ENCODE measurements around the gene CCDC159.
"Not testable (repeated sequence)": the region's sequence is repeated elsewhere in the genome, so short reads cannot be mapped to it uniquely, and the experiment has no call there.

CCDC159 gene

DNA sequence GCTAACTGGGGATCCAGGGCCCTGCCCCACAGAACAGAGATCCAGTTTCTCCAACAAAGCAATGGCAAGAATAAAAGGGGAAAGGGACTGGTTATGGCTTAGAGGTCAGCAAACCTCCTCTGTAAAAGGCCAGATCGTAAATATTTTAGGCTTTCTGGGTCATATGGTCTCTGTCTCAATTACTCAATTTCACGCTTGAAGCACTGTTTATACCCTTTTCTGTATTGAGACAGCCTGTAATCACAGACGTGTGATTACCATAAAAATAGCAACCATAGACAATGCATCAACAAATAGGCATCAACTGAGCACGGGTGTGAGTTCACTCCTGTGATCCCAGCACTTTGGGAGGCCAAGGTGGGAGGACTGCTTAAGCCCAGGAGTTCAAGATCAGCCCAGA lies 16.2 kb upstream of the CCDC159 start:
- no peaks in the 10 kb centered on the region for H3K36me3 ChIP-seq (ENCODE audit: insufficient read depth, low read length)
- no peaks in the 10 kb centered on the region for H3K9me3 ChIP-seq (ENCODE audit: control insufficient read depth, insufficient read depth, low read length)
- no peak overlapping the region for H3K9ac ChIP-seq (ENCODE audit: low read depth, low read length)
- H3K4me1 ChIP-seq (ENCODE audit: insufficient read depth, low read length) = no peaks in the 10 kb centered on the region

DNA sequence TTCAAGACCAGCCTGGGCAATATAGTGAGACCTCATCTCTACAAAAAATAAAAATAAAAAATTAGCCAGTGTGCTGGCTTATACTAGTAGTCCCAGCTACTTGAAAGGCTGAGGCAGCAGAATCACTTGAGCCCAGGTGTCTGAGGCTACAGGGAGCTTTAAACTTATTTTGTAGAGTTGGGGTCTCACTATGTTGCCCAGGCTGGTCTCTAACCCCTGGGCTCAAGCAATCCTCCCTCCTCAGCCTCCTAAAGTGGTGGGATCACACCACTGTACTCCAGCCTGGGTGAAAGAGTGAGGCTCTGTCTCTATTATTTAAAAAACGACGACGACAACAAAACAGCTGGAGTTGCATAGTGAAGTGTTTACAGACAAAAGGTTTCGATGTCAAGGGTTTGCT lies 14.8 kb upstream of the CCDC159 start:
- H3K36me3 ChIP-seq (ENCODE audit: insufficient read depth, low read length) = no peaks in the 10 kb centered on the region
- no peaks in the 10 kb centered on the region for H3K4me1 ChIP-seq (ENCODE audit: insufficient read depth, low read length)

DNA sequence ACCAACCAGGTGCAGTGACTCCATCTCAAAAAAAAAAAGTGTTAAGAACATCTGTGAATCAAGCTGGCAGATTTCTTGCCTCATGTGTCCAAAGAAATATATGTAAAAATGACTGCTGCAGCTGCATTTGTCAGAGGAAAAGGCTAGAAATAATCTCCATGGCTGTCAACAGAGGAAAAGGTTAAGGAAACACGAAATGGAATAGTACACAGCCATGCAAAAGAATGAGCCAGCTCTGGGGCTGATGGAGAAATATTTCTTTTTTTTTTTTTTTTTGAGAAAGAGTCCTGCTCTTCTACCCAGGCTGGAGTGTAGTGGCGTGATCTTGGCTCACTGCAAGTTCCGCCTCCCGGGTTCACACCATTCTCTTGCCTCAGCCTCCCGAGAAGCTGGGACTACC lies 13.5 kb upstream of the CCDC159 start:
- Histone ChIP-seq H3K9ac (ENCODE audit: low read depth, low read length) (no peak overlapping the region), H3K4me1 (ENCODE audit: insufficient read depth, low read length) (no peaks in the 10 kb centered on the region), H3K9me3 (ENCODE audit: control insufficient read depth, insufficient read depth, low read length) (no peaks in the 10 kb centered on the region), H3K36me3 (ENCODE audit: insufficient read depth, low read length) (no peaks in the 10 kb centered on the region)

More for the DNA sequence above, 14.8 kb upstream of the CCDC159 start:
- Histone ChIP-seq H3K9ac (ENCODE audit: low read depth, low read length) (no peak overlapping the region), H3K9me3 (ENCODE audit: control insufficient read depth, insufficient read depth, low read length) (no peaks in the 10 kb centered on the region)

DNA sequence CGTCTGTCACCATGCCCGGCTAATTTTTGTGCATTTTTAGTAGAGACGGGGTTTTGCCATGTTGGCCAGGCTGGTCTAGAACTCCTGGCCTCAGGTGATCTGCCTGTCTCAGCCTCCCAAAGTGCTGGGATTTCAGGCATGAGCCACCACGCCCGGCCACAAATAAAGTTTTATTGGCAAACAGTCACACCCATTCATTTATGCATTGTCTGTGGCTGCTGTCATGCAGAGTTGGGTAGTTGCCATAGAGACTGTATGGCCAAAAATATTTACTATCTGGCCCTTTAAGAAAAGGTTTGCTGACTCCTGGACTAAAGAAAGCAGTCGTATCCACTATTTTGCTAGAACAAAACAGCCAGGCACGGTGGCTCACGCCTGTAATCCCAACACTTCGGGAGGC lies 12.5 kb upstream of the CCDC159 start:
- not testable (repeated sequence) for H3K9me3 ChIP-seq (ENCODE audit: control insufficient read depth, insufficient read depth, low read length); H3K4me1 ChIP-seq (ENCODE audit: insufficient read depth, low read length); H3K36me3 ChIP-seq (ENCODE audit: insufficient read depth, low read length); H3K9ac ChIP-seq (ENCODE audit: low read depth, low read length)

DNA sequence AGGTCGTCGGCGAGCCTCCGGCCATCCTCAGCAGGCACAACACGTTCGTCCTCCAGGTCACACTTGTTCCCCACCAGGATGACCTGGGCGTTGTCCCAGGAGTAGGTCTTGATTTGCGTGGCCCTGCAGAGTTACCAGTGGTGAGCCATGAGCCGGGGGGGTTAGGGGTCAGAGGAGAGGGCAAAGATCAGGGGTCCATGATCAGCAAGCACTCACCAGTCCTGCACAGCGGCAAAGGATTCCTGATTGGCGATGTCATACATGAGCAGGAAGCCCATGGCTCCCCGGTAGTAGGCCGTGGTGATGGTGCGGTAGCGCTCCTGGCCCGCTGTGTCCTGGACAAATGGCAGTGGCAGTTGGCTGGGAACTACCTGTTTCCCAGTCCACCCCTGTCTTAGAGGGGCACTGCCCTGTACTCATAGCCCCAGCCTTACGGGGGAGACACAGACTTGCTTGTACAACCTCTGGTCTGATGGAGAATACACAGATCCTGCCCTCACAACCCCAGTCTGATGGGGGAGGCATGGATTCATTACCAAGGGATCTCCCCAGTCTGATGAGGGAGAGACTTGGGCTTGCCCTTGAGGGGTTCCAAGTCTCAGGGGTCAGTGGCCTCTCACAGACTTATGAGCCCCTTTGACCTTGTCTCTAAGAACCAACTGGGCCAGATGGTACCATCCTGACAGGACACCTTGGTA lies 10.7 kb upstream of the CCDC159 start:
- H3K36me3 ChIP-seq (ENCODE audit: insufficient read depth, low read length) = no peaks in the 10 kb centered on the region
- H3K4me1 ChIP-seq (ENCODE audit: insufficient read depth, low read length) = peaks cover 4% of the 10 kb centered on the region; the same call in 1 of the 2 replicates
- no peak overlapping the region for H3K9ac ChIP-seq (ENCODE audit: low read depth, low read length)
- H3K9me3 ChIP-seq (ENCODE audit: control insufficient read depth, insufficient read depth, low read length) = no peaks in the 10 kb centered on the region

DNA sequence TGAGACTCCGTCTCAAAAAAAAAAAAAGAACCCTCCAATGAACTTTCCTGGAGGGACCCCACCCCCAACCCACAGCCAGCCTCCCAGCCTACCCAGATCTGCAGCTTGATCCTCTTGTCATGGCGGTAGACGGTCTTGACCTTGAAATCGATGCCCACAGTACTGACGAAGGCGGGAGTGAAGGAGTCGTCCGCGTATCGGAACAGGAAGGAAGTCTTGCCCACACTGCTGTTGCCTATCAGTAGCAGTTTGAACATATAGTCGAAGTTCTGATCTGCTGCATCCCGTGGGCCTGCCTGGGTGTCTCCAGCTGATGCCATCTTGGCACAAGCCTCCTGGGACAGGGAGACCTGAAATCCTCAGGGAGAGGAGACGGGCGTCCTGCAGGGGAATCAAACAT lies 9.2 kb upstream of the CCDC159 start:
- Histone ChIP-seq H3K9ac (ENCODE audit: low read depth, low read length) (no peak overlapping the region), H3K4me1 (ENCODE audit: insufficient read depth, low read length) (peaks cover 4% of the 10 kb centered on the region; the same call in 1 of the 2 replicates), H3K9me3 (ENCODE audit: control insufficient read depth, insufficient read depth, low read length) (no peaks in the 10 kb centered on the region), H3K36me3 (ENCODE audit: insufficient read depth, low read length) (peaks cover 5% of the 10 kb centered on the region; the same call in 1 of the 2 replicates)

DNA sequence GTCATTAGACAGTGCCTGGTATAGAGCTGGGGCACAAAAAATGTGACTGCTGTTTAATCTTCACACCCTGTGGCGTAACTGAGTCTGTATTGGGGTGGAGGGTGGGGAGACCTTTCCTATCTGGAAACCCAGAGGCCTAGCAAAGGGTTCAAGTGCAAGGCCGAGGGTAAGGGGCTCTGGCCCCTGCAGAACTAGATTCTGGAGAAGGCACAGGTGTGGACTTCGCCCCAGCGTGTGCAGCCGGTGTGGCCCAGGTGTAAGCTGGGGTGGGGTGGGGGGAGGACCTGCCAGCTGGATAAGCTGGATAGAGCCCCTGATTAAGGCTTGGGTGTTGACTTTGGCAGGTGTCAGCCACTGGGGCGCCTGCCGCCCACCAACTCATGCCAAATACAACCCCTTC lies 8.2 kb upstream of the CCDC159 start:
- peaks cover 4% of the 10 kb centered on the region; the same call in 1 of the 2 replicates for H3K4me1 ChIP-seq (ENCODE audit: insufficient read depth, low read length)
- peaks cover 5% of the 10 kb centered on the region; the same call in 1 of the 2 replicates for H3K36me3 ChIP-seq (ENCODE audit: insufficient read depth, low read length)
- H3K9ac ChIP-seq (ENCODE audit: low read depth, low read length) = no peak overlapping the region
- no peaks in the 10 kb centered on the region for H3K9me3 ChIP-seq (ENCODE audit: control insufficient read depth, insufficient read depth, low read length)

DNA sequence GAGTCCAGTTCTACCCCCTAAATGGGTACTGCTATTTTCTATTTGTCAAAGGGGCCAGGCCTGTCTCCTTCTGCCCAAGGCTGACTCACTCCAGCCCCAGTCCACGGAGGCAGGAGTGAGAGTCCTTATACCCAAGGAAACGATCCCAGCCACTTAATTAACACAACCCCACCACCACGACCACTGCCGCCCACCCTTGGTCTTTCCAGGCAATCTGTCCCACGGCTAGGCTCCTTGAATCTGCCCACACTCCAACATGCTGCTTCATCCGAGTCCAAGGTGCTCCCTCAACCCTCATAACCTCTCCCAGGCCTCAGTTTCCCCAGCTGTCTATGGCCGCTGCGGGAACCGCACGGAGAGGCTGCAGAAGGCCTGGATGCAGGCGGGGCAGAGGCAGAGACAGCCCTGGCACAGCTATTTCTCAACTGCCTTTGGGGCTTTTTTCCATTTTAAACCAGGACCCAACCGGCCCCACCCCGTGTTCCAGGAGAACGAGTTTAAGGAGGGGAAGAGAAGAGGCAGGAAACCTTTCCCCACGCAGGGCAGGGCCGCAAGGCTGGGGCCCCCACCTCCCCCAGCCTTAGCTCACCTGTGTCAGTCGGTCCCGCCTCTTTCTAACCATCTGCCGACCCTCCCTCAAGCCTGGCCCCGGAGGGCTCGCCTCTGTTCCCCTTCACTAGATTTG lies 7.6 kb upstream of the CCDC159 start:
- H3K4me1 ChIP-seq (ENCODE audit: insufficient read depth, low read length) = peaks cover 4% of the 10 kb centered on the region; the same call in 1 of the 2 replicates
- peak overlapping the region; percentile 58; the same call in 1 of the 2 replicates for H3K9ac ChIP-seq (ENCODE audit: low read depth, low read length)
- H3K9me3 ChIP-seq (ENCODE audit: control insufficient read depth, insufficient read depth, low read length) = no peaks in the 10 kb centered on the region
- peaks cover 5% of the 10 kb centered on the region; the same call in 1 of the 2 replicates for H3K36me3 ChIP-seq (ENCODE audit: insufficient read depth, low read length)

DNA sequence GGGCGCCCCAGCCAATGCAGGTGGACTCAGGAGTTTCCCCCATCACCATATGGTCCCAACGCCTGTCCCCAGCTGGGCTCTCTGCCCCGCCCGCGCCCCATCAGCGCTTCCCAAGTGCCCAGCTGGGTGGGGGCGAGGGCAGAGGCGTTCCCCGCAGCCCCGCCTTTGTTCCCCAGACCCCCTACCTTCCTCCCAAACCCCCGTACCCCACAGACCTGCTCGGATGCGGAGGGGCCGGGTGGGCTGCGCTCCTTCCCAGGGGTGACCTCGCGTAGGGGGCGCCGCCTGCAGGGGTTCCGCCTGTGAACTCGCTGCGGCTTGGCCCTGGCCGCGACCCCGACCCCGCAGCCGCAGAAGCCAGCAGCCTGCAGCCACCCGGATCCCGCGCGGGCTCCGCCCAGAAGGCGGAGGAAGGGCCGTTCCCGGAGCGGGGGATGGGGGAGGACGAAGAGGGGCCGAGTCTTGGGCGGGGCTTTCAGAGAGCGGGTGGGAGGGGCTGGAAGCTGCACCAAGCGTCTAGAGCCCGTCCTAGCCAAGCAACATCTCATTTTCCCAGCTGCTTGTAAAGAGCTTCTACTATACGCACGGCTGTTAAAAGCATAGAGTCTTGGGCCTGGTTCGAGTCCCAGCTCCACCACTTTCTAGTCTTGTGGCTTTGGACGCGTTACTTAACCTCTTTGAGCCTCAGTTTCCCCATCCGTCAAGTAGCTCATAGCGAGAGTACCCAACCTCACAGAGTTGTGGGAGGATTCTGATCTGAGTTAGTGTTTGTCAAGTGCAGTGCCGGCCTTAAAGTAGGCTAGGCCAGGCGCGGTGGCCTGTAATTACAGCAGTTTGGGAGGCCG lies 6.8 kb upstream of the CCDC159 start, which contains the start of gene RAB3D:
Gene RAB3D (minus strand): TSS at position 404 of the 845 bp plus-strand sequence. CDS start 2,258 bp downstream, outside the sequence.
- Histone ChIP-seq H3K9ac (ENCODE audit: low read depth, low read length) (peak within 1 kb of the TSS; percentile 58), H3K36me3 (ENCODE audit: insufficient read depth, low read length) (peaks cover 5% of the 10 kb centered on the region; the same call in 1 of the 2 replicates), H3K9me3 (ENCODE audit: control insufficient read depth, insufficient read depth, low read length) (no peaks in the 10 kb centered on the region), H3K4me1 (ENCODE audit: insufficient read depth, low read length) (peaks cover 4% of the 10 kb centered on the region; the same call in 1 of the 2 replicates)

DNA sequence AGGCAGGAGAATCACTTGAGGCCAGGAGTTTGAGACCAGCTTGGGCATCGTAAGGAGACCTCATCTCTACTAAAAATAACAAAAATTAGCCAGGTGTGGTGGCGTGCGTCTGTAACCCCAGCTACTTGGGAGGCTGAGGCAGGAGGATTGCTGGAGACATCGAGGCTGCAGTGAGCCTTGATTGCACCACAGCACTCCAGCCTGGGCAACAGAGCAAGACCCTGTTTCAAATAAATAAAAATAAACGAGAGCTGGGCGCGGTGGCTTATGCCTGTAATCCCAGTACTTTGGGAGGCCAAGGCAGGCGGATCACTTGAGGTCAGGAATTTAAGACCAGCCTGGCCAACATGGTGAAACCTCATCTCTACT lies 6.2 kb upstream of the CCDC159 start:
- not testable (repeated sequence) for H3K9me3 ChIP-seq (ENCODE audit: control insufficient read depth, insufficient read depth, low read length); H3K4me1 ChIP-seq (ENCODE audit: insufficient read depth, low read length); H3K9ac ChIP-seq (ENCODE audit: low read depth, low read length); H3K36me3 ChIP-seq (ENCODE audit: insufficient read depth, low read length)

DNA sequence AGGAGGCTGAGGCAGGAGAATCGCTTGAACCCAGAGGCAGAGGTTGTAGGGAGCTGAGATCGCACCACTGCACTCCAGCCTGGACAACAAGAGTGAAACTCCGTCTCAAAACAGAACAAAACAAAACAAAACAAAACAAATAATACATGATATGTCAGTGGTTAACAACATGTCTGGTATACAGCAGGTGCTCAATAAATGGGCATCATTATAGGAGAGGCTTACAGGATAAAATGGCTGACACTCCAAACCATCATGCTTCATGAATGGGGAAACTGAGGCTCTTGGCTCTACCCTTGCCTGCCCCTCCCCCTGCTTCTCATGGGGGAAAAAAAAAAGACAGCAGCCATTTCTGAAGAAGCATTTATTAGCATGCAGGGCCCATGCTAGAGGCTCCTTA lies 3.9 kb upstream of the CCDC159 start:
- no peak overlapping the region for H3K9ac ChIP-seq (ENCODE audit: low read depth, low read length)
- peaks cover 5% of the 10 kb centered on the region; the same call in 1 of the 2 replicates for H3K36me3 ChIP-seq (ENCODE audit: insufficient read depth, low read length)
- peaks cover 4% of the 10 kb centered on the region; the same call in 1 of the 2 replicates for H3K4me1 ChIP-seq (ENCODE audit: insufficient read depth, low read length)
- H3K9me3 ChIP-seq (ENCODE audit: control insufficient read depth, insufficient read depth, low read length) = no peaks in the 10 kb centered on the region

DNA sequence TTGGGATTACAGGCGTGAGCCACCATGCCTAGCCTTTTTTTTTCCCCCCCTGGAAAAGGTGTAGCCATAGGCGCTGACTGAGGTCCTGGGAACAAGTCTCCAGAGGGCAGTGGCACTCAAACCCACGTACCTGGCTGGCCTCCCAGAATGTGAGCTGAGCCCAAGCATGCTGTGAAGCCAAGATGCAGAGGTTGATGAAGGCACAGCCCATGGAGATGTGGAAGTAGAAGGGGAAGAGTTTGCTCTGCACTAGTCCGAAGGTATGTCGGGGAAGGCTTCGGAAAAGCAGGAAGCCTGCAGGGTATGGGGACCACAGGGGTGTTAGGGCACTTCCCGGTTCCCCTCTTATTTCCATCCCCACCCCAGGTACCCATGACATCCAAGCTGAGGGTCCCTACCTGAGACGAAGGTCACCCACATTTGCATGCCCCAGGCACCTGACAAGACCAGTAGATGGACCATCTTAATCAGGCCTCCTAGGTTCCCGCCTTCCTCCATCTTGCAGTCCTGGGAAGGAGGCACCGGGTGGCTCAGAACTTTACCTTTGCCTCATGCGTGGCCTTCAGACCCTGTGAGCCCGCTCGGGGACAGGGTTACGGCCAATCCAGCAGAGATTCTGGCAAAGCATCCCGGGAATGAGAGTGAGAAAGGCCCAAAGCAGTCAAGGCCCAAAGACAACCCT lies 1.1 kb upstream of the CCDC159 start:
- Histone ChIP-seq H3K36me3 (ENCODE audit: insufficient read depth, low read length) (peaks cover 5% of the 10 kb centered on the region; the same call in 1 of the 2 replicates), H3K9me3 (ENCODE audit: control insufficient read depth, insufficient read depth, low read length) (no peaks in the 10 kb centered on the region), H3K9ac (ENCODE audit: low read depth, low read length) (peak overlapping the region; percentile 70; the same call in 1 of the 2 replicates), H3K4me1 (ENCODE audit: insufficient read depth, low read length) (no peaks in the 10 kb centered on the region)

DNA sequence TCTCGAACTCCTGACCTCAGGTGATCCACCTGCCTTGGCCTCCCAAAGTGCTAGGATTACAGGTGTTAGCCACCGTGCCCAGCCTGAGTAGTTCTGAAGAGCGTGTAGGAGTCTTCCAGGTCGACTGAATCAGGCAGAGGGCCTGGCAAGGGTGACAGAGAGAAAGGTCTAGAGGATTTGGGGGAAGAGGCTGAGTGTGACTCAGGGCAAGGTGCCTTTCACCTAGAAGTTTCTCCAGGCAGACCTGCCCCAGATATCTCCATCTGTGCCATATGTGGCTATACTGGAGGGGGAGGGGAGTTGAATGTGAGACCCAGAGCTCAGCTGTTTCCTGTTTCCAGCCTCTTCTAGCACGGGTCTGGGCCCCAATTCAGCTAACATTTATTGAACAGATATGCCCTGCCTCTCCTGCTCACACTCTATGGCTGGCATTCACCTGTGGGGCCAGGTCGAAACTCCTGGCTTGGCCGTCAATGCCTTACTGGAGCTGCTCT lies 1.3 kb downstream of the CCDC159 start:
- H3K9me3 ChIP-seq (ENCODE audit: control insufficient read depth, insufficient read depth, low read length) = no peaks in the 10 kb centered on the region
- H3K9ac ChIP-seq (ENCODE audit: low read depth, low read length) = no peak overlapping the region
- H3K36me3 ChIP-seq (ENCODE audit: insufficient read depth, low read length) = no peaks in the 10 kb centered on the region
- H3K4me1 ChIP-seq (ENCODE audit: insufficient read depth, low read length) = no peaks in the 10 kb centered on the region

DNA sequence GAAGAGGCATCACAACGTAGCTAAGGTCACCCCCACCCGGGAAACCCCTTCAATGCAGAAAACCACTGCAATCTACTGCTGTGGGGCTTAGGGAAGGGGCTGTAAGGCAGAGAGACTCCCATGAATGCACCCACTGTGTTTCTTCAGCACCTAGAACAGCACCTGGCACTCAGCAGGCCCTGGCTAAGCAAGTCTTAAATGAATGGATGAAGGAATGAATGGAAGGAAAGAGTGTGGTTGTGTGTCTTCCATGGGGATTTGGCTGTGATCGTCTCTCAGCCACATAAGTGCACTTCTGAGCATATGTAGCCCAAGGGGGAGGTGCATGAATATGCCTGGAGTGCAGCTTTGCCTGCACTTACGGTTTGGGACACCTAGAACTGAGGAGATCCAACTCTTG lies 2.9 kb downstream of the CCDC159 start:
- Histone ChIP-seq H3K9me3 (ENCODE audit: control insufficient read depth, insufficient read depth, low read length) (no peaks in the 10 kb centered on the region), H3K36me3 (ENCODE audit: insufficient read depth, low read length) (no peaks in the 10 kb centered on the region), H3K4me1 (ENCODE audit: insufficient read depth, low read length) (no peaks in the 10 kb centered on the region), H3K9ac (ENCODE audit: low read depth, low read length) (no peak overlapping the region)

All from ES-I3 (cell line).